ENCODE results near the gene HSPA1B. TPM values are rescaled to one million over a fixed set of nuclear protein-coding genes. Genes with fewer than 3 reads are reported as not detected.
"Not testable (repeated sequence)": the region's sequence is repeated elsewhere in the genome, so short reads cannot be mapped to it uniquely, and the experiment has no call there.

HSPA1B gene
- total RNA-seq, 1 donor from 2014 or later, result 277 TPM

- no peak for DNase-seq (ENCODE audit: low spot score)
Observed at GRCh38 chr6:31797588-31797987, 29.9 kb upstream of the HSPA1B start.

GRCh38 chr6:31799781-31800180 lies 27.8 kb upstream of the HSPA1B start:
- DNase-seq (ENCODE audit: low spot score), result no peak

GRCh38 chr6:31801031-31801927 lies 26.3 kb upstream of the HSPA1B start:
- not testable (repeated sequence) for DNase-seq (ENCODE audit: low spot score)

GRCh38 chr6:31805939-31806469 lies 21.5 kb upstream of the HSPA1B start:
- DNase-seq (ENCODE audit: low spot score), result no peak

- peak; percentile 98 for DNase-seq (ENCODE audit: low spot score)
Observed at GRCh38 chr6:31806470-31807272, 20.9 kb upstream of the HSPA1B start, which contains the start of gene LSM2. TSS of gene LSM2 (minus strand) at chr6:31806966. CDS start at chr6:31806757, 209 bp downstream.

GRCh38 chr6:31808599-31808998 lies 18.9 kb upstream of the HSPA1B start:
- not testable (repeated sequence) for DNase-seq (ENCODE audit: low spot score)

GRCh38 chr6:31811645-31812044 lies 15.9 kb upstream of the HSPA1B start:
- no peak for DNase-seq (ENCODE audit: low spot score)

- no peak for DNase-seq (ENCODE audit: low spot score)
Observed at GRCh38 chr6:31813465-31813849, 14.1 kb upstream of the HSPA1B start.

GRCh38 chr6:31814677-31815024 lies 12.9 kb upstream of the HSPA1B start:
- peak; percentile 97 for DNase-seq (ENCODE audit: low spot score)

GRCh38 chr6:31815025-31815838 lies 12.3 kb upstream of the HSPA1B start, which contains the start of the genes HSPA1A and HSPA1L:
TSS of gene HSPA1A (plus strand) at chr6:31815543. CDS start at chr6:31815757, 214 bp downstream.
TSS of gene HSPA1L (minus strand) at chr6:31815283. CDS start at chr6:31811972, 3,311 bp downstream.
- peak; percentile 97 for DNase-seq (ENCODE audit: low spot score)

GRCh38 chr6:31817133-31817928 lies 10.2 kb upstream of the HSPA1B start:
- not testable (repeated sequence) for DNase-seq (ENCODE audit: low spot score)

- DNase-seq (ENCODE audit: low spot score), result not testable (repeated sequence)
Observed at GRCh38 chr6:31817929-31818511, 9.5 kb upstream of the HSPA1B start.

GRCh38 chr6:31819871-31820299 lies 7.7 kb upstream of the HSPA1B start:
- no peak for DNase-seq (ENCODE audit: low spot score)

- DNase-seq (ENCODE audit: low spot score), result not testable (repeated sequence)
Observed at GRCh38 chr6:31820399-31820798, 7.1 kb upstream of the HSPA1B start.

- DNase-seq (ENCODE audit: low spot score), result peak; percentile 63
Observed at GRCh38 chr6:31821301-31822035, 6.1 kb upstream of the HSPA1B start.

GRCh38 chr6:31822036-31822821 lies 5.3 kb upstream of the HSPA1B start:
- DNase-seq (ENCODE audit: low spot score), result peak; percentile 91

GRCh38 chr6:31823592-31824196 lies 3.8 kb upstream of the HSPA1B start:
- DNase-seq (ENCODE audit: low spot score), result not testable (repeated sequence)

- no peak for DNase-seq (ENCODE audit: low spot score)
Observed at GRCh38 chr6:31825553-31825952, 2.0 kb upstream of the HSPA1B start.

Data from mucosa of gallbladder (tissue), 1 donor.